CD4-positive, alpha-beta T cell treated with Interleukin-4 for 1 hour (primary cell): Measurements from ENCODE around the gene LUC7L2.
"Not testable (repeated sequence)": the region's sequence is repeated elsewhere in the genome, so short reads cannot be mapped to it uniquely, and the experiment has no call there.

Experiments
- DNase-seq, 2 donors: peaks; one replicate each; pipeline ENCODE4 v3.0.0-alpha.2; 2020 to 2022

The LUC7L2 gene

DNA sequence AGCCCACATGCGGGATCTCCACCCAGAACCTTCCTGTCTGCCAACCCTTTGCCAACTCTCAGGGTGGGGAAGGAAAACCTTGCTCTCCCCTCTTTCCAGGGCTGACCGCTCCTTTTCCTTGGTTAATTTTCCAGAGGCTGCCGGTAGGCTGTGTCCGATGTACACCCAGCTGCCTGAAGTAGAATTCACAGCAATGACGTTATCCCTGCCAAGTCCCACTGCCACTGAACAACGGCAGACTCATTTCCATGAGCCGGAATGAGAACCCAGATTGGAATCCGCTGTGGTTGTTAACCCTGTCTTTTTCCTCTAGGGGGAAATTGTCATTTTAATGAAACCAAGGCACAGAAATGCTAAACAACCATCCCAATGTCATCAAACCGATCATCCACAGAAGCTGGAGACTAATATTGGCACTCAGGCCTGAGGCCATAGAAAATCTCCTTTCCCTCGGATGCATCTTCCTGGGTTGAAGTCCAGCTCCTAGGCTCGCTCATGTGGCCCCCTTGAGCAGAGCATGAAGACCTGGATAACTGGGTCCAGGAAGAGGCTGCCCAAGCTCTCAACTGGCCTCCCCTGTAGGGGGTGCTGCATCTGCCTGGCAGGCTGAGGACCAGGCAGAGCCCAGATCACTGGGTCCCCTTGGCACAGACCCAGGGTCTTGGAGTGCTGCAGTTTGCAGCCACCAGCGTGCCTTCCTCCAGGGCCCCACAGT lies 93.4 kb downstream of the LUC7L2 start:
- DNase-seq, result no peak

DNA sequence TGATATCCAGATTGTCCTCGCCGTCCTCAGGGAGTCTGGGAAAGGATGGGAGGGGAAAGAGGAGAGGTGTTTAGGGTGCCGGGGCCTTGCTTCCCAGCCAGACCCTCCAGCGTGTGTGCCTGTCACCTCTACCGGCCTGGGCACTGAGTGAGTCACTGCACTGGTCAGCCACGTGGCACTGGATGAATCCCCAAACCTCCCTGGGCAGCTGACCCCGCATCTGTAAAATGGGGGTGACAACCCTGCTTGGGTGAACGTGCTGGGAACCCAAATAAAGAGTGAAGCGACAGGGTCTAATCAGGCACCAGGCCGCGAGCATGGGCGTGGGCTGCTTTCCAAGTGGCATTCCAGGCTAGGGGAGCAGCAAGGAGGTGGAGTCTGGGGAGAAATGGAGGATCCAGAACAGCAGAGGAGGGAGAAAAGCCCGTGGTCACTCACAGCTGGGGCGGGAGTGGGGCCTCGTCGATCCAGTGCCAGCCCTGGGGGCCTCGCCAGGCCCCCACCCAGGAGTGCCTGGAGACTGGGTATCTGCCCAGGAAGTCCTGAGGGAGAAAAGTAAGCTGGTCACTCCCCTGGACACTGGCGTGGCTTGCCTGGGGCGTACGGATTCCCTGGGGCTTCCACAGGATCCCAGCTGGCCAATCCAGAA lies 94.1 kb downstream of the LUC7L2 start:
- no peak for DNase-seq

DNA sequence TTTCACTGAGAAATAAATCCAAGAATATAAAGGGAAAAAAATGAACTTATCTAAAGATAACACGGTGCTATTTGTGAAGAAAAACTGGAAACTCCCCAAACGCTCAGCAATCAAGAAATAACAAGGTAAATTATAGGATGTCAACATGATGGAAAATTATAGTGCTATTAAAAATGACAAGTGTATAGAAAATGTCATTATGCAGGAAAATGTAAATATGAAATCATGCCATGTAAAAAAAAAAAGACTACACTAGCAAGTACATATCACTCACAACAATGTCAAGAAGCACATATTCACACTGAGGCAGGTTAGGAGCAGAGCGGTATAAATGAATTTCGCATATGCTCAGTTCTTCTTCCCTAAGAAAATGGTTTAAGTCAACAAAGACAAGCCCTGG lies 96.1 kb downstream of the LUC7L2 start:
- DNase-seq, result no peak

DNA sequence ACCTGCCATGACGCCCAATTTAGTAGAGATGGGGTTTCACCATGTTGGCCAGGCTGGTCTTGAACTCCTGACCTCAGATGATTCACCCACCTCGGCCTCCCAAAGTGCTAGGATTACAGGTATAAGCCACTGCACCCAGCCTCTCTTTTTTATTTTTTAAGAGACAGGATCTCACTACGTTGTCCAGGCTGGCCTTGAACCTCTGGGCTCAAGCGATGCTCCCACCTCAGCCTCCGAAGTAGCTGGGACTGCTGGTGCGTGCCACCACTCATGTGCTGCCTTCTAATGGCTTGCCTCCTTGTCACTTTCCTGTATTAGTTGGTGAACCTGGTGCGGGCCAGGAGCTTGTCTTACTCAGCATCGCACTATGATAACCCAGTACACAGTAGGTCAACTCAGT lies 96.8 kb downstream of the LUC7L2 start:
- DNase-seq, result no peak

DNA sequence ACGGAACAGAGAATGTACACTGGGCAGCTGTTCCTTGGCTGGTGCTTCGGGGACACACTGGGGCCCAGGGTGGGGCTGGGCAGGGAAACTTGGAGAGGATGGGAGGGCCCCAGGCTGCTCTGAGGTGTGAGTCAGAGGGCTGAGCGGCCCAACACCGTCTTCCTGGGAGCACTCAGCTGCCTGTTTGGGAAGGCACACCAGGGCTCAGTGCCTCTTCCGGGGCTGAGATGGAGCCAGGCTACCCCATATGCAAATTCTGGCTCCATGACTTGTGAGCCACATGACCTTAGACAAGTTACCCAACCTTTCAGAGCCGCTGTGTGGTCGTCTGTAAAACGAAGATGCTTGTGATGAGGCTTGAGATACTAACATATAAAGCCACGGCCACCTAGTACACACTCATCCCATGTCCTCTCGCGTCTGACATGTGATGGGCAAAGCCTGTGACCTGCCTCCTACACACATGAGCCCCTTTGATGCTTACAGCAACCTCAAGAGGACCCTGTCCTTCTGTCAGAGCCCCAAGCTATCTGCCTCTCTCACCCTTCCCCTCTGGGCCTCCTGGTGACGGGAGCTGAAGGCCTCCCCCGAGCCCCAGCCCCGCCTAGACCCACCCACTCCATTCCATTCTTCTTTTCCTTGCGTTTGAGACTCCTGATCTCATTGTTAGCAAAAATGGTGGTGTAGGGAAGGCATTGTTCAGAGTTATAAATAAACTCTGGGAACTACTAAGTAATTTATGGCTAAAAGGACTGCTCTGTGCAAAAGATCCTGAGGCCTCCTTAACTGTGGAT lies 97.7 kb downstream of the LUC7L2 start:
- no peak for DNase-seq

DNA sequence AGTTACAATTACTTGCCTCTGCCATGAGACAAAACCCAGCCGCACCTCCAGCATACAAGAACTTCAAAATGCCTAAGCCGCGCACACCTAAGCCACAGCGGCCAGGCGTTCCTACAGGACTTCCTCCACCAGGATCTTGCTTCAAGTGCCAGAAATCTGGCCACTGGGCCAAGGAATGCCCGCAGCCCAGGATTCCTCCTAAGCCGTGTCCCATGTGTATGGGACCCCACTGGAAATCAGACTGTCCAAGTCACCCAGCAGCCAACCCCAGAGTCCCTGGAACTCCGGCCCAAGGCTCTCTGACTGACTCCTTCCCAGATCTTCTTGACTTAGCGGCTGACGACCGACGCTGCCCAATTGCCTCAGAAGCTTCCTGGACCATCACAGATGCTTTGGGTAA lies 103.7 kb downstream of the LUC7L2 start:
- DNase-seq, result not testable (repeated sequence)

DNA sequence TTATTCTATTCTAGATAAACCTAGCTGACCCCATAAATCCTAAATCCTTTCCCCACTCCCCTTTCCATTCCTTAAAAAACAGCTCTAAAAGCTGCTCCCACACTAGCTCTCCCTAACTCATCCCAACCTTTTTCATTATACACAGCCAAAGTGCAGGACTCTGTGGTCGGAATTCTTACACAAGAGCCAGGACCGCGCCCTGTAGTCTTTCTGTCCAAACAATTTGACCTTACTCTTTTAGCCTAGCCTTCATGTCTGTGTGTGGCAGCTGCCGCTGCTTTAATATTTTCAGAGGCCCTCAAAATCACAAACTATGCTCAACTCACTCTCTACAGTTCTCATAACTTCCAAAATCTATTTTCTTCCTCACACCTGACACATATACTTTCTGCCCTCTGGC lies 104.8 kb downstream of the LUC7L2 start:
- not testable (repeated sequence) for DNase-seq

DNA sequence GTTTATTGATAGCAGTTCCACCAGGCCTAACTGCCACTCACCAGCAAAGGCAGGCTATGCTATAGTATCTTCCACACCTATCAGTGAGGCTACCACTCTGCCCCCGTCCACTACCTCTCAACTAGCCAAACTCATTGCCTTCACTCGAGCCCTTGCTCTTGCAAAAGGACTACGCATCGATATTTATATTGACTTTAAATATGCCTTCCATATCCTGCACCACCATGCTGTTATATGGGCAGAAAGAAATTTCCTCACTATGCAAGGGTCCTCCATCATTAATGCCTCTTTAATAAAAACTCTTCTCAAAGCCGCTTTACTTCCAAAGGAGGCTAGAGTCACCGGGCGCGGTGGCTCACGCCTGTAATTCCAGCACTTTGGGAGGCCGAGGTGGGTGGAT lies 105.4 kb downstream of the LUC7L2 start:
- not testable (repeated sequence) for DNase-seq

DNA sequence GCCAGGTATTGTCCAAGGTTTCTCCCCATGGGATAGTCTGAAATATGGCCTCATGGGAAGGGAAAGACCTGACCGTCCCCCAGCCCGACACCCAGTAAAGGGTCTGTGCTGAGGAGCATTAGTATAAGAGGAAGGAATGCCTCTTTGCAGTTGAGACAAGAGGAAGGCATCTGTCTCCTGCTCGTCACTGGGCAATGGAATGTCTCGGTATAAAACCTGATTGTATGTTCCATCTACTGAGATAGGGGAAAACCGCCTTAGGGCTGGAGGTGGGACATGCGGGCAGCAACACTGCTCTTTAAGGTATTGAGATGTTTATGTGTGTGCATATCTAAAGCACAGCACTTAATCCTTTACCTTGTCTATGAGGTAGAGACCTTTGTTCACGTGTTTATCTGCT lies 108.0 kb downstream of the LUC7L2 start:
- not testable (repeated sequence) for DNase-seq

DNA sequence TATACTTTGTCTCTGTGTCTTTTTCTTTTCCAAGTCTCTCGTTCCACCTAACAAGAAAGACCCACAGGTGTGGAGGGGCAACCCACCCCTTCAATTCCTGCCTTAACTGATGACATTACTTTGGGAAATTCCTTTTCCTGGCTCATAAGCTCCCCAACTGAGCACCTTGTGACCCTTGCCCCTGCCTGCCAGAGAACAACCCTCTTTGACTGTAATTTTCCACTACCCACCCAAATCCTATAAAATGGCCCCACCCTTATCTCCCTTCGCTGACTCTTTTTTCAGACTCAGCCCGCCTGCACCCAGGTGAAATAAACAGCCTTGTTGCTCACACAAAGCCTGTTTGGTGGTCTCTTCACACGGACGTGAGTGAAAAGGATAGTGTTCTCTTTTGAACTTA lies 108.6 kb downstream of the LUC7L2 start:
- DNase-seq, result not testable (repeated sequence)

DNA sequence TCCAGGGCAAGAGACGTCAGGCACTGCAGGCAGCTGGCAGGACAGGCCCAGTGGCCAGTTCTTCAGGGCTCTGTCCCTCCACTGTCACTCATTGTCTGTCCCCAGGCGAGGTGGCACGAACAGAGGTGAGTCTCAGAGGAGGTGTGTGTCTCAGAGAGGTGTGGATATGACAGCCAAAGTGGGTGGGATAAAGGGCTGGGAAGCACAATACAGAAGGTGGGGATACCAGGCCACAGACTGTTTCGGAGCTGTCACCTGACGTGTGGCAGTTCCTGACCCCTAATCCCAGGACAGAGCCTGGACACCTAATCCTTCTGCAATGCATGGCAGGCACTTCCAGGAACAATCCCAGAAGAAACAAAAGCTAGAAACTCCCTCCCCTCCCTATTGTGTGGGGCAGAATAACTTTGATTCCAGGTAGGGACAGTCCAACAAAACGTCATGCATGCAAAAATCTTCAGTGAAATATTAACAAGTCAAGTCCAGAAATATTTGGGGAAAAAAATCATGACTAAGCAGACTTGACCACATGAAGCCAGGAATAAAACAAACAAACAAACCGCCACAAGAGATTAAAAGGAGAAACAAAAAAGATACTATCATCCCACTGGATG lies 112.2 kb downstream of the LUC7L2 start:
- DNase-seq, result no peak
